ENCODE data around the gene CYREN. TPM values are rescaled to one million over a fixed set of nuclear protein-coding genes. Genes with fewer than 3 reads are reported as not detected.

The CYREN gene
- total and polyA plus RNA-seq, 2 of the 13 experiments (the other 11 are each of a cell fraction or from before 2014, with no cell fraction given) = 20.7 to 60.7 TPM

DNA sequence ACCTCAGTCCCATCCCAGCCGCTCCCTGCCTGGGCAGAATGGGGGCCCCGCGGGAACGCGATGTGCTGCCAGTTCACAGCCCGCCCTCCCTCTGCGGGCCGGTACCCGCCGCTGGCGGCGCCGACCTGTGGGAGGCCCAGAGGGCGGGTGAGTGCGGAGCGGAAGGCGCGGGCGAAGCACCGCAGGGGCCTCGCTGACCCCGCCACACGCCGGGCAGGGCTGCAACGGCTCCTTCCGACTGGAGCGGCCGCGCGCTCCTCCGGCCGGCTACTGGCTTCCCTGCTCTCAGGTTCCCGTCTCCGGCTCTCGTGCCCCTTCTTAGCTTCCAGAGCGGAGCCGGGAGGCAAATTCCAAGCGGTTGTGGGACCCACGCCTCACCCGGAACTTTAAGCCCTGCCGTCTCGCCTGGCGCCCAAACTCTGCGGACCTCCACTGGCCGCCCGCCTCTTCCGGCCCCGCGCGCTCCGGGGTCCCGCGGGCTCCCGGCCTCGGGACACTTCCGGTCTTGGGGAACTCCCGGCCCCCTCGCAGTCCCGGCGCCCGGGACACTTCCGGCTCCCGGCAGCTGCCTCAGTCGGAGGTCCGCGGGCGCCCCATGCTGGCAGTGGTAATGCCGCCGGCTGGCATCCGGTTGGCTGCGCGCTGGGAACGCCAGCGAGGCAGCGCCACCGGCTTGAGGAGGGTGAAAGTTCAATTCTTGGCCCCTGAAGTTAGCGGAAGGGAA, at the start of gene CYREN (continued):
- TF ChIP-seq SOX13 (IDR thresholded peaks at IDR 0.05) (no peak), SOX13 (CRISPR knock-in tag; conservative IDR thresholded peaks at IDR 0.05 in 1 of 2, IDR thresholded peaks at IDR 0.05 in 1 of 2) (peak in 1 of 2 experiments; percentile 59; a peak in 2 of 4 replicates), FOXC1 (CRISPR knock-in tag; IDR thresholded peaks at IDR 0.05; ENCODE audit: borderline replicate concordance) (no peak), POLR2AphosphoS5 (IDR thresholded peaks at IDR 0.05; ENCODE audit: low read depth, low read length) (peak; percentile 58; the same call in 1 of the 2 replicates), GLI4 (CRISPR knock-in tag; IDR thresholded peaks at IDR 0.05; ENCODE audit: borderline replicate concordance) (peak; percentile 89; the same call in 1 of the 2 replicates), TOE1 (CRISPR knock-in tag; IDR thresholded peaks at IDR 0.05) (no peak), ZNF17 (CRISPR knock-in tag; IDR thresholded peaks at IDR 0.05) (no peak), ZNF451 (CRISPR knock-in tag; IDR thresholded peaks at IDR 0.05) (peak; percentile 89), ZNF75D (CRISPR knock-in tag; IDR thresholded peaks at IDR 0.05; ENCODE audit: borderline replicate concordance) (no peak), SMAD1 (CRISPR knock-in tag; IDR thresholded peaks at IDR 0.05; ENCODE audit: borderline replicate concordance, low read depth) (peak; percentile 90; the same call in 1 of the 2 replicates), KDM1A (CRISPR knock-in tag; IDR thresholded peaks at IDR 0.05) (no peak), YEATS2 (CRISPR knock-in tag; IDR thresholded peaks at IDR 0.05; ENCODE audit: borderline replicate concordance) (peak; percentile 87), ZNF83 (CRISPR knock-in tag; IDR thresholded peaks at IDR 0.05; ENCODE audit: borderline replicate concordance) (no peak; the same call in 1 of the 2 replicates), EZH2 (conservative IDR thresholded peaks at IDR 0.05; ENCODE audit: low read depth, low read length) (no peak)
- TF ChIP-seq, protein P1, sequence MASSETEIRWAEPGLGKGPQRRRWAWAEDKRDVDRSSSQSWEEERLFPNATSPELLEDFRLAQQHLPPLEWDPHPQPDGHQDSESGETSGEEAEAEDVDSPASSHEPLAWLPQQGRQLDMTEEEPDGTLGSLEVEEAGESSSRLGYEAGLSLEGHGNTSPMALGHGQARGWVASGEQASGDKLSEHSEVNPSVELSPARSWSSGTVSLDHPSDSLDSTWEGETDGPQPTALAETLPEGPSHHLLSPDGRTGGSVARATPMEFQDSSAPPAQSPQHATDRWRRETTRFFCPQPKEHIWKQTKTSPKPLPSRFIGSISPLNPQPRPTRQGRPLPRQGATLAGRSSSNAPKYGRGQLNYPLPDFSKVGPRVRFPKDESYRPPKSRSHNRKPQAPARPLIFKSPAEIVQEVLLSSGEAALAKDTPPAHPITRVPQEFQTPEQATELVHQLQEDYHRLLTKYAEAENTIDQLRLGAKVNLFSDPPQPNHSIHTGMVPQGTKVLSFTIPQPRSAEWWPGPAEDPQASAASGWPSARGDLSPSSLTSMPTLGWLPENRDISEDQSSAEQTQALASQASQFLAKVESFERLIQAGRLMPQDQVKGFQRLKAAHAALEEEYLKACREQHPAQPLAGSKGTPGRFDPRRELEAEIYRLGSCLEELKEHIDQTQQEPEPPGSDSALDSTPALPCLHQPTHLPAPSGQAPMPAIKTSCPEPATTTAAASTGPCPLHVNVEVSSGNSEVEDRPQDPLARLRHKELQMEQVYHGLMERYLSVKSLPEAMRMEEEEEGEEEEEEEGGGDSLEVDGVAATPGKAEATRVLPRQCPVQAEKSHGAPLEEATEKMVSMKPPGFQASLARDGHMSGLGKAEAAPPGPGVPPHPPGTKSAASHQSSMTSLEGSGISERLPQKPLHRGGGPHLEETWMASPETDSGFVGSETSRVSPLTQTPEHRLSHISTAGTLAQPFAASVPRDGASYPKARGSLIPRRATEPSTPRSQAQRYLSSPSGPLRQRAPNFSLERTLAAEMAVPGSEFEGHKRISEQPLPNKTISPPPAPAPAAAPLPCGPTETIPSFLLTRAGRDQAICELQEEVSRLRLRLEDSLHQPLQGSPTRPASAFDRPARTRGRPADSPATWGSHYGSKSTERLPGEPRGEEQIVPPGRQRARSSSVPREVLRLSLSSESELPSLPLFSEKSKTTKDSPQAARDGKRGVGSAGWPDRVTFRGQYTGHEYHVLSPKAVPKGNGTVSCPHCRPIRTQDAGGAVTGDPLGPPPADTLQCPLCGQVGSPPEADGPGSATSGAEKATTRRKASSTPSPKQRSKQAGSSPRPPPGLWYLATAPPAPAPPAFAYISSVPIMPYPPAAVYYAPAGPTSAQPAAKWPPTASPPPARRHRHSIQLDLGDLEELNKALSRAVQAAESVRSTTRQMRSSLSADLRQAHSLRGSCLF (CRISPR knock-in tag; IDR thresholded peaks at IDR 0.05; ENCODE audit: borderline replicate concordance) = no peak; the same call in 1 of the 2 replicates
- TF ChIP-seq, protein P2, sequence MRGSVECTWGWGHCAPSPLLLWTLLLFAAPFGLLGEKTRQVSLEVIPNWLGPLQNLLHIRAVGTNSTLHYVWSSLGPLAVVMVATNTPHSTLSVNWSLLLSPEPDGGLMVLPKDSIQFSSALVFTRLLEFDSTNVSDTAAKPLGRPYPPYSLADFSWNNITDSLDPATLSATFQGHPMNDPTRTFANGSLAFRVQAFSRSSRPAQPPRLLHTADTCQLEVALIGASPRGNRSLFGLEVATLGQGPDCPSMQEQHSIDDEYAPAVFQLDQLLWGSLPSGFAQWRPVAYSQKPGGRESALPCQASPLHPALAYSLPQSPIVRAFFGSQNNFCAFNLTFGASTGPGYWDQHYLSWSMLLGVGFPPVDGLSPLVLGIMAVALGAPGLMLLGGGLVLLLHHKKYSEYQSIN (CRISPR knock-in tag; IDR thresholded peaks at IDR 0.05; ENCODE audit: borderline replicate concordance) = no peak
- TF ChIP-seq, protein P3, sequence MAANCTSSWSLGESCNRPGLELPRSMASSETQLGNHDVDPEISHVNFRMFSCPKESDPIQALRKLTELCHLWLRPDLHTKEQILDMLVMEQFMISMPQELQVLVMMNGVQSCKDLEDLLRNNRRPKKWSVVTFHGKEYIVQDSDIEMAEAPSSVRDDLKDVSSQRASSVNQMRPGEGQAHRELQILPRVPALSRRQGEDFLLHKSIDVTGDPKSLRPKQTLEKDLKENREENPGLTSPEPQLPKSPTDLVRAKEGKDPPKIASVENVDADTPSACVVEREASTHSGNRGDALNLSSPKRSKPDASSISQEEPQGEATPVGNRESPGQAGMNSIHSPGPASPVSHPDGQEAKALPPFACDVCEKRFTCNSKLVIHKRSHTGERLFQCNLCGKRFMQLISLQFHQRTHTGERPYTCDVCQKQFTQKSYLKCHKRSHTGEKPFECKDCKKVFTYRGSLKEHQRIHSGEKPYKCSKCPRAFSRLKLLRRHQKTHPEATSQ (CRISPR knock-in tag; IDR thresholded peaks at IDR 0.05; ENCODE audit: borderline replicate concordance) = 0 out of 2 replicates have a peak, but pooled peaks have one; percentile 45
- TF ChIP-seq, protein P4, sequence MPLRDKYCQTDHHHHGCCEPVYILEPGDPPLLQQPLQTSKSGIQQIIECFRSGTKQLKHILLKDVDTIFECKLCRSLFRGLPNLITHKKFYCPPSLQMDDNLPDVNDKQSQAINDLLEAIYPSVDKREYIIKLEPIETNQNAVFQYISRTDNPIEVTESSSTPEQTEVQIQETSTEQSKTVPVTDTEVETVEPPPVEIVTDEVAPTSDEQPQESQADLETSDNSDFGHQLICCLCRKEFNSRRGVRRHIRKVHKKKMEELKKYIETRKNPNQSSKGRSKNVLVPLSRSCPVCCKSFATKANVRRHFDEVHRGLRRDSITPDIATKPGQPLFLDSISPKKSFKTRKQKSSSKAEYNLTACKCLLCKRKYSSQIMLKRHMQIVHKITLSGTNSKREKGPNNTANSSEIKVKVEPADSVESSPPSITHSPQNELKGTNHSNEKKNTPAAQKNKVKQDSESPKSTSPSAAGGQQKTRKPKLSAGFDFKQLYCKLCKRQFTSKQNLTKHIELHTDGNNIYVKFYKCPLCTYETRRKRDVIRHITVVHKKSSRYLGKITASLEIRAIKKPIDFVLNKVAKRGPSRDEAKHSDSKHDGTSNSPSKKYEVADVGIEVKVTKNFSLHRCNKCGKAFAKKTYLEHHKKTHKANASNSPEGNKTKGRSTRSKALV (CRISPR knock-in tag; IDR thresholded peaks at IDR 0.05) = peak; percentile 76
- TF ChIP-seq, protein P5, sequence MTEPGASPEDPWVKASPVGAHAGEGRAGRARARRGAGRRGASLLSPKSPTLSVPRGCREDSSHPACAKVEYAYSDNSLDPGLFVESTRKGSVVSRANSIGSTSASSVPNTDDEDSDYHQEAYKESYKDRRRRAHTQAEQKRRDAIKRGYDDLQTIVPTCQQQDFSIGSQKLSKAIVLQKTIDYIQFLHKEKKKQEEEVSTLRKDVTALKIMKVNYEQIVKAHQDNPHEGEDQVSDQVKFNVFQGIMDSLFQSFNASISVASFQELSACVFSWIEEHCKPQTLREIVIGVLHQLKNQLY (CRISPR knock-in tag; IDR thresholded peaks at IDR 0.05) = no peak
